GM19351 (cell line): ENCODE measurements around the gene OSBPL5.
"Not testable (repeated sequence)": the region's sequence is repeated elsewhere in the genome, so short reads cannot be mapped to it uniquely, and the experiment has no call there.

Source experiments
- ATAC-seq: cut with Tn5 transposase; IDR thresholded peaks from one replicate; pipeline ENCODE4 v1.9.1; 2021; ENCODE audit warnings: mild to moderate bottlenecking, moderate library complexity; ENCODE audit not compliant: unreplicated experiment

The OSBPL5 gene

GRCh38 chr11:3183523-3183922 lies 18.4 kb upstream of the OSBPL5 start:
- no peak for ATAC-seq

- ATAC-seq: no peak
These were observed 17.3 kb upstream of the OSBPL5 start for GRCh38 chr11:3182462-3182852.

GRCh38 chr11:3181725-3182461 lies 16.8 kb upstream of the OSBPL5 start:
- ATAC-seq: no peak

- ATAC-seq: no peak
These were observed 15.8 kb upstream of the OSBPL5 start for GRCh38 chr11:3180869-3181268.

- ATAC-seq: no peak
These were observed 13.2 kb upstream of the OSBPL5 start for GRCh38 chr11:3178349-3178748.

GRCh38 chr11:3177931-3178330 lies 12.8 kb upstream of the OSBPL5 start:
- ATAC-seq: no peak

- ATAC-seq: no peak
These were observed 11.4 kb upstream of the OSBPL5 start for GRCh38 chr11:3176487-3176886.

GRCh38 chr11:3175194-3175593 lies 10.1 kb upstream of the OSBPL5 start:
- ATAC-seq: no peak

GRCh38 chr11:3174387-3174786 lies 9.3 kb upstream of the OSBPL5 start:
- ATAC-seq: no peak

- no peak for ATAC-seq
These were observed 8.7 kb upstream of the OSBPL5 start for GRCh38 chr11:3173795-3174194.

GRCh38 chr11:3171931-3172560 lies 6.9 kb upstream of the OSBPL5 start:
- no peak for ATAC-seq

- no peak for ATAC-seq
These were observed 5.9 kb upstream of the OSBPL5 start for GRCh38 chr11:3170756-3171650.

GRCh38 chr11:3170044-3170755 lies 5.1 kb upstream of the OSBPL5 start:
- no peak for ATAC-seq

GRCh38 chr11:3169255-3170043 lies 4.3 kb upstream of the OSBPL5 start:
- ATAC-seq: no peak

GRCh38 chr11:3168742-3169254 lies 3.7 kb upstream of the OSBPL5 start:
- ATAC-seq: not testable (repeated sequence)

- no peak for ATAC-seq
These were observed 2.3 kb upstream of the OSBPL5 start for GRCh38 chr11:3167143-3168119.

- ATAC-seq: no peak
These were observed 1.4 kb upstream of the OSBPL5 start for GRCh38 chr11:3166268-3167142.

- ATAC-seq: no peak
These were observed 782 bp upstream of the OSBPL5 start for GRCh38 chr11:3165916-3166267.
